Neuronal stem cell (in vitro differentiated cells): ENCODE data around the gene XPOT.
A peak's percentile ranks its signal among the peaks of the same experiment; 100 is the strongest.

Experiments
- DNase-seq: peaks from one replicate; pipeline ENCODE4 v3.0.0-alpha.2; 2013; ENCODE audit warnings: low spot score
- H2AFZ ChIP-seq: one replicate; pipeline ENCODE4 v1.6.1; 2013; ENCODE audit warnings: mild to moderate bottlenecking, low read length, inconsistent platforms
- H2AK5ac ChIP-seq: 2 replicates; pipeline ENCODE4 v1.6.1; 2013; ENCODE audit warnings: low read depth, mild to moderate bottlenecking, inconsistent platforms, low read length, moderate library complexity, mixed read lengths
- H2BK120ac ChIP-seq: 2 replicates; pipeline ENCODE4 v1.6.1; 2013; ENCODE audit warnings: low read depth, mild to moderate bottlenecking, inconsistent platforms, low read length, moderate library complexity, mixed read lengths
- H2BK12ac ChIP-seq: one replicate; pipeline ENCODE4 v1.6.1; 2013; ENCODE audit warnings: low read length, inconsistent platforms
- H2BK15ac ChIP-seq: 2 replicates; pipeline ENCODE4 v1.6.1; 2013; ENCODE audit warnings: mild to moderate bottlenecking, low read length, inconsistent platforms, mixed read lengths
- H2BK5ac ChIP-seq: one replicate; pipeline ENCODE4 v1.6.1; 2013; ENCODE audit warnings: inconsistent platforms, mild to moderate bottlenecking, low read length, moderate library complexity
- H3K14ac ChIP-seq: one replicate; pipeline ENCODE4 v1.6.1; 2013; ENCODE audit warnings: low read length, inconsistent platforms
- H3K18ac ChIP-seq: 2 replicates; pipeline ENCODE4 v1.6.1; 2013; ENCODE audit warnings: low read length, inconsistent platforms
- H3K23ac ChIP-seq: 2 replicates; pipeline ENCODE4 v1.6.1; 2013; ENCODE audit warnings: low read depth, mild to moderate bottlenecking, mixed read lengths, low read length, inconsistent platforms; ENCODE audit not compliant: poor library complexity
- H3K27ac ChIP-seq: replicated peaks from 3 replicates; pipeline ENCODE4 v1.5.1; 2013; ENCODE audit warnings: low read length, inconsistent platforms
- H3K27me3 ChIP-seq, 3 experiments: 2 replicates each; pipeline ENCODE4 v1.6.1; 2013; ENCODE audit warnings: low read length in 3 of 3, mild to moderate bottlenecking in 2 of 3, inconsistent platforms in 1 of 3, low read depth in 1 of 3, mixed read lengths in 1 of 3, moderate library complexity in 1 of 3; ENCODE audit not compliant: control insufficient read depth in 3 of 3, insufficient read depth in 3 of 3
- H3K36me3 ChIP-seq, 2 donors: replicated peaks in 1 of 2; 2 replicates each; pipeline ENCODE4 v1.6.1; 2013; ENCODE audit warnings: low read length in 2 of 2; ENCODE audit not compliant: control insufficient read depth in 2 of 2, insufficient read depth in 2 of 2
- H3K4ac ChIP-seq: 2 replicates; pipeline ENCODE4 v1.6.1; 2013; ENCODE audit warnings: inconsistent platforms, mild to moderate bottlenecking, low read length, moderate library complexity
- H3K4me1 ChIP-seq, 2 donors: 1 replicate in 1 of 2; 2 replicates in 1 of 2; pipeline ENCODE4 v1.6.1; 2013; ENCODE audit warnings: low read length in 2 of 2, low read depth in 1 of 2; ENCODE audit not compliant: control insufficient read depth in 2 of 2, insufficient read depth in 1 of 2
- H3K4me2 ChIP-seq: one replicate; pipeline ENCODE4 v1.6.1; 2013; ENCODE audit warnings: mild to moderate bottlenecking, low read length, inconsistent platforms; ENCODE audit not compliant: insufficient read depth, poor library complexity, severe bottlenecking
- H3K4me3 ChIP-seq, 2 donors: 2 replicates each; pipeline ENCODE4 v1.5.1; 2013; ENCODE audit warnings: low read length in 2 of 2, mild to moderate bottlenecking in 2 of 2, inconsistent platforms in 1 of 2, moderate library complexity in 1 of 2
- H3K79me1 ChIP-seq: one replicate; pipeline ENCODE4 v1.6.1; 2013; ENCODE audit warnings: low read depth, mild to moderate bottlenecking, inconsistent platforms, low read length, moderate library complexity
- H3K9ac ChIP-seq: one replicate; pipeline ENCODE4 v1.6.1; 2013; ENCODE audit warnings: mild to moderate bottlenecking, low read depth, low read length, inconsistent platforms; ENCODE audit not compliant: poor library complexity
- H3K9me3 ChIP-seq, 2 donors: replicated peaks in 1 of 2; 2 replicates each; pipeline versions ENCODE3 to v1.6.1; 2013; ENCODE audit warnings: low read length in 2 of 2, mild to moderate bottlenecking in 2 of 2, inconsistent platforms in 1 of 2, low read depth in 1 of 2, mixed read lengths in 1 of 2, moderate library complexity in 1 of 2; ENCODE audit not compliant: control insufficient read depth in 2 of 2, insufficient read depth in 1 of 2
- H4K8ac ChIP-seq: one replicate; pipeline ENCODE4 v1.6.1; 2013; ENCODE audit warnings: low read depth, mild to moderate bottlenecking, inconsistent platforms, low read length, moderate library complexity
- H4K91ac ChIP-seq: one replicate; pipeline ENCODE4 v1.6.1; 2013; ENCODE audit warnings: low read length, low read depth, mild to moderate bottlenecking, inconsistent platforms; ENCODE audit not compliant: poor library complexity
- WGBS, 2 donors: extraction: QIAGEN DNeasy Blood & Tissue Kit; methylation state at CpG; one replicate each; pipeline ENCODE4 v1.1.7; 2013; ENCODE audit warnings: missing lambda C conversion rate in 2 of 2, mixed read lengths in 1 of 2; ENCODE audit not compliant: insufficient read length in 2 of 2, insufficient replicate concordance in 1 of 2; ENCODE audit errors: extremely low coverage in 2 of 2; 5-methylcytosine and 5-hydroxymethylcytosine counted together

XPOT gene

DNA sequence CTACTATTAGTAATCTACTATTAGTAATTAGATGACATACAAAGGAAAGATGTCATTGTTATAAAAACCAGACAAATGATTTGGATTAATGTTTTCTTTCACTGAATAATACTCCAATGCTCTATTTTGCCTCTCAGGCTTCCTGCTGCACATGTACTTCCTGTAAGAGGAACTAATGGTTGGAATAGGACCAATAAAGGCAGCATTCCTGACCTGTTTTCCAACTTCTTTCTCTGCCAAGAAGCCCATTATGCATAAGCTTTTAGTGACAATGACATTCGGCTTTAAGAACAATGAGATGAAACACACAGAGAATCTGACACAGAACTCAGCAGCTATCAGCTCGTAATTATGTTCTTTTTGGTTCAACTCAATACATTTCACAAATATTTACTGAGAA is 8.5 kb upstream of the XPOT start:
- H3K9ac ChIP-seq, result no peak overlapping the region
- H3K4me2 ChIP-seq, result no peak overlapping the region
- no peak for DNase-seq
- H4K91ac ChIP-seq, result no peak overlapping the region
- H2BK12ac ChIP-seq, result no peak overlapping the region
- no peak overlapping the region for H2BK5ac ChIP-seq
- no peaks in the 10 kb centered on the region for H3K27me3 ChIP-seq
- no peak overlapping the region for H2BK120ac ChIP-seq
- no peak overlapping the region for H3K27ac ChIP-seq
- H3K9me3 ChIP-seq, result no peaks in the 10 kb centered on the region
- H2AK5ac ChIP-seq, result no peak overlapping the region
- H2AFZ ChIP-seq, result peak overlapping the region; percentile 21
- H3K18ac ChIP-seq, result no peak overlapping the region
- no peak overlapping the region for H2BK15ac ChIP-seq
- no peaks in the 10 kb centered on the region for H3K36me3 ChIP-seq
- H3K14ac ChIP-seq, result no peak overlapping the region
- H4K8ac ChIP-seq, result no peak overlapping the region
- no peak overlapping the region for H3K23ac ChIP-seq
- no peak overlapping the region for H3K4me3 ChIP-seq
- H3K79me1 ChIP-seq, result no peaks in the 10 kb centered on the region
- H3K4ac ChIP-seq, result no peak overlapping the region
- H3K4me1 ChIP-seq, result peaks cover 2 to 4% of the 10 kb centered on the region in 2 donors
- no CpG with 5 or more reads among the region's 2 CpGs for WGBS, 2 donors

DNA sequence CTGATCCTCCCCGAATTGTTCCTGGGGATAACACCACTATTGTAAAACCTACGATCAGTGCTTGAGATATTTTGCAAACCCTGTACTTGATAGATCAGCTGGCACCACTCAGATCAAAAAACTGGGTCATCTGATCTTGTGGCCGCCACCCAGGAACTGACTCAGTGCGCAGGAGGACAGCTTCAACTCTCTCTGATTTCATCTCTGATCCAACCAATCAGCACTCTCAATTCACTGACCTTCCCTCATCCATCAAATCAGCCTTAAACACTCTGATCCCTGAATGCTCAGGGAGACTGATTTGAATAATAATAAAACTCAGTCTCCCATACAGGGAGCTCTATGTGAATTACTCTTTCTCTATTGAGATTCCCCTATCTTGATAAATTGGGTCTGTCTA is 4.2 kb upstream of the XPOT start:
- no peak overlapping the region for H3K14ac ChIP-seq
- no peak overlapping the region for H3K18ac ChIP-seq
- H3K79me1 ChIP-seq, result peaks cover 6% of the 10 kb centered on the region
- WGBS, 2 donors, result no CpG with 5 or more reads among the region's 4 CpGs
- DNase-seq, result no peak
- H3K4me1 ChIP-seq, result peaks cover 2 to 4% of the 10 kb centered on the region in 2 donors
- H3K27ac ChIP-seq, result no peak overlapping the region
- no peak overlapping the region for H2BK5ac ChIP-seq
- H4K8ac ChIP-seq, result no peak overlapping the region
- no peak overlapping the region for H3K4me2 ChIP-seq
- H3K9me3 ChIP-seq, result no peaks in the 10 kb centered on the region
- H3K4ac ChIP-seq, result no peak overlapping the region
- H2AFZ ChIP-seq, result peak overlapping the region; percentile 85
- no peaks in the 10 kb centered on the region for H3K27me3 ChIP-seq
- H3K23ac ChIP-seq, result no peak overlapping the region
- H2BK120ac ChIP-seq, result no peak overlapping the region
- no peak overlapping the region for H3K9ac ChIP-seq
- no peak overlapping the region for H3K4me3 ChIP-seq
- H2BK12ac ChIP-seq, result no peak overlapping the region
- no peaks in the 10 kb centered on the region for H3K36me3 ChIP-seq
- H2BK15ac ChIP-seq, result no peak overlapping the region
- H2AK5ac ChIP-seq, result no peak overlapping the region
- H4K91ac ChIP-seq, result no peak overlapping the region

DNA sequence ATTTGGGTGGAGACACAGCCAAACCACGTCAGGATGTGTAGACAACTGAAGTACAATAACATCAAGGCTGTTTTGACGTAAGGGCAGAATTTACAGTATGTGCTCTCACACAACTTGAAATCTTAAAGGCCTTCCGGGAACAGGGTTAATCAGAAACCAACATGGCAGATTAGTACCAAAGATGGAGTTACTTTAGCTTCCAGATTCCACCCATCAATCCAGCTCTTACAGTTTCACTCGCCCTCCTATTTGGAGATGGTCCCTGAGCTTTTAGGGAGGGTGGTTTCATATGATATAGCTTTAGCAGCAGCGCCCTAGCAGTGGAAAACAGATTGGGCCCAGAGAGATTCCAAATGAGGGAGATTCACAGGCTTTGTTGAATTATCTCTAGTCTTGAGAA is 2.0 kb upstream of the XPOT start:
- H3K9me3 ChIP-seq, result no peaks in the 10 kb centered on the region
- H3K27ac ChIP-seq, result no peak overlapping the region
- H3K18ac ChIP-seq, result no peak overlapping the region
- H3K9ac ChIP-seq, result no peak overlapping the region
- peak overlapping the region; percentile 42 for H2AFZ ChIP-seq
- H3K36me3 ChIP-seq, result peaks cover 0 to 3% of the 10 kb centered on the region in 2 donors
- H4K8ac ChIP-seq, result no peak overlapping the region
- no peak overlapping the region for H2BK5ac ChIP-seq
- peaks cover 2 to 4% of the 10 kb centered on the region in 2 donors for H3K4me1 ChIP-seq
- no CpG with 5 or more reads among the region's 5 CpGs for WGBS, 2 donors
- no peak overlapping the region for H3K4me2 ChIP-seq
- no peak for DNase-seq
- H3K23ac ChIP-seq, result no peak overlapping the region
- no peak overlapping the region for H2BK15ac ChIP-seq
- no peak overlapping the region for H2BK12ac ChIP-seq
- no peaks in the 10 kb centered on the region for H3K27me3 ChIP-seq
- H3K14ac ChIP-seq, result no peak overlapping the region
- H3K4ac ChIP-seq, result no peak overlapping the region
- no peak overlapping the region for H4K91ac ChIP-seq
- no peak overlapping the region for H2BK120ac ChIP-seq
- peaks cover 13% of the 10 kb centered on the region for H3K79me1 ChIP-seq
- no peak overlapping the region for H3K4me3 ChIP-seq
- no peak overlapping the region for H2AK5ac ChIP-seq

DNA sequence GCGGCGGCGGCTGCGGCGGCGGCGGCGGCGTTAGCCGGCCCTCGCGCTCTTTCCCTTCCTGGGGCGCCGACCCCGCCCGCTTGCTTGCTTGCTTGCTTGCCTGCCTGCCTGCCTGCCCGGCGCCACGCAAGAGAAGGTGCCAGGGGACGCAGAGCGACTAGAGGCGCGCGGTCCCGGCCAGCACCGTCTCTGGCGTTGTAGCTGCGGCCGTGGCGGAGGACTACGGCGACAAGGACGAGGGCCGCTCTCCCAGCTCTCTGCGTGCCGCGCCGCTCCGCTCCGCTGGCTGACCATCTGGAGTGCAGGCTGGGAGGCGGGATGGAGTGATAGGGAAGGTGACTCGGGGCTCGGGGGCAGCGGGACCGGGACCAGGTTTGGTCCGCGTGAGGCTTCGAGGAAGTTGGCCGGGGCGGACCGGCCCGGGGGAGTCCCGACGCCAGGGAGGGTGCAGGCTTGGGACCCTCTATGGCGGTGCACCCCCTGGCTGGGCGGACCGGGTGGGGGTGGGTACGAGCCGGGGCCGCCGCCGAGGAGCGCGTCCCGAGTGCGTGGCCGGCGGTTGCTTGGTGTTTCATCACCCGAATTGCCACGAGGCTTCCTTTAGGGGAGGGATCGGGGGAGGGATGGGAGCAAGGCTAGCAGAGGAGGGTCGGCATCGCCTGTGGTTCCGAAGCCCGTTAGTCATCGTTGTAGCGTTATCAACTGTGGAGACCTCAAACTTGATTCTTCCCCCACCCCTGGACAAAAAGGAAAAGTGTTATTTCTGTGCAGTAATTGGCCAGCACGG is 471 bp downstream of the XPOT start:
- Histone ChIP-seq H3K79me1 (peaks cover 15% of the 10 kb centered on the region), H4K8ac (peak overlapping the region; percentile 23), H3K4me2 (peak overlapping the region; percentile 62), H3K27me3 (no peaks in the 10 kb centered on the region), H3K9me3 (no peaks in the 10 kb centered on the region), H3K27ac (peak overlapping the region; percentile 99), H2BK120ac (peak overlapping the region; percentile 84), H2AFZ (peak overlapping the region; percentile 97), H3K4me1 (peaks cover 3 to 5% of the 10 kb centered on the region in 2 donors), H3K18ac (peak overlapping the region; percentile 99), H3K4ac (peak overlapping the region; percentile 90), H3K9ac (peak overlapping the region; percentile 100), H4K91ac (no peak overlapping the region), H2BK15ac (peak overlapping the region; percentile 31), H3K36me3 (peaks cover 0 to 19% of the 10 kb centered on the region in 2 donors), H2BK5ac (peak overlapping the region; percentile 97), H2AK5ac (peak overlapping the region; percentile 89), H3K4me3 (peak overlapping the region; percentile 72 to 90), H3K23ac (peak overlapping the region; percentile 99), H2BK12ac (no peak overlapping the region), H3K14ac (peak overlapping the region; percentile 100)
- DNase-seq, result no peak
- no CpG with 5 or more reads among the region's 78 CpGs for WGBS, 2 donors
